Testis (tissue), 2 donors: ENCODE measurements around the gene CST6.

Experiments
- CTCF ChIP-seq, 3 experiments: fragments of 450-650 bp in 2 of 3; fragments of 200-600 bp in 1 of 3; sonication (generic) in 1 of 3; IDR thresholded peaks; one replicate each; pipeline ENCODE4 v1.5.1; 2016 to 2019; ENCODE audit warnings: antibody characterized with exemption in 3 of 3, mild to moderate bottlenecking in 2 of 3, moderate library complexity in 1 of 3
- POLR2A ChIP-seq: fragments of 450-650 bp; IDR thresholded peaks from one replicate; pipeline ENCODE4 v1.6.1; 2017; ENCODE audit warnings: antibody characterized with exemption, mild to moderate bottlenecking, moderate library complexity

- TF ChIP-seq CTCF (IDR thresholded peaks at IDR 0.05) (no peak), POLR2A (no peak)
Observed at GRCh38 chr11:66050581-66051231, 38.9 kb downstream of the CST6 start.
